NCI-H2196 treated with DMSO at 0.1 percent for 48 hours (cell line): Measurements from ENCODE around the gene LCMT1.
"Not testable (repeated sequence)": the region's sequence is repeated elsewhere in the genome, so short reads cannot be mapped to it uniquely, and the experiment has no call there.

Experiments used
- DNase-seq: peaks from one replicate; lab custom pipeline; 2025; ENCODE audit not compliant: unreplicated experiment; lab: John Stamatoyannopoulos, UW

Gene LCMT1

DNA sequence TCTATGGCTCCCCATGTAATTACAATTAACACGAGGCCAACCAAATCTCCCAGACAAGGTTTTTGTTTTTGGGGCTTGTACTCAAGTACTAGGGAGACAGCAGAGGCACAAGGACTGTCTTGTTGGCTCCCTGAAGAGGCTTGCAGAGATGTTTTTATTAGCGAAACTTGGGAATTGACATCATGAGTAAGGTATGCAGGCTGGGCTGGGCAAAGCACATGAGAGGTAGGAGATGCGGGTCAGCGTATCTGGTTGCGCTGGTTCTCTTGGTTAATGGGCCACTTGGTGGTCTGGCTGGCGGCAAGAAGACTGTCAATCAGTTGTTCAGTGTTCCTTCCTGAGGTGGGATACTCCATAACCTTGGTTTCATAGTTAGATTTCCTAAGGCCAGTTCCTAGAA, 28.9 kb downstream of the LCMT1 start:
- no peak for DNase-seq

DNA sequence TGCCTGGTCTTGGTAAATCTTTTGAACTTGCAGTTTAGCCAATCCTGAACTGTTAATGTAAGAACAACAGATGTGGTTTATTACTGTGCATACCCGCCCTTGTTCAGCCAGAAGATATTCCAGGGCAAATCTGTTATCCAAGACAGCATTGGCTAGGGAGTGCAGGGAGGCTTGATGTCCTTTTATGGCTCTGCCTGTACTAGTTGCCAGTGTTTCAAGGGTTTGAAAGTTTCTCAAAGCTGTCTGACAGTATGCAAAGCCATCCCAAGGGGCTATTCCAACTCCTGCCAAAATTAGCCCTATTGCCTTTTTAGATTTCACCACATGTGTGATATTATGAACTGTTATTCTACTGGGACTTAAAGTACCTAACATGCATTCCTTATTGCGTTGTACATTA, 30.1 kb downstream of the LCMT1 start:
- no peak for DNase-seq

GRCh38 chr16:25143928-25144327, 32.4 kb downstream of the LCMT1 start:
- no peak for DNase-seq

- DNase-seq = no peak
Observed at GRCh38 chr16:25148568-25149215, 37.1 kb downstream of the LCMT1 start.

- DNase-seq = no peak
Observed at GRCh38 chr16:25151996-25152395, 40.5 kb downstream of the LCMT1 start.

- DNase-seq = no peak
Observed at GRCh38 chr16:25155553-25156460, 44.3 kb downstream of the LCMT1 start.

DNA sequence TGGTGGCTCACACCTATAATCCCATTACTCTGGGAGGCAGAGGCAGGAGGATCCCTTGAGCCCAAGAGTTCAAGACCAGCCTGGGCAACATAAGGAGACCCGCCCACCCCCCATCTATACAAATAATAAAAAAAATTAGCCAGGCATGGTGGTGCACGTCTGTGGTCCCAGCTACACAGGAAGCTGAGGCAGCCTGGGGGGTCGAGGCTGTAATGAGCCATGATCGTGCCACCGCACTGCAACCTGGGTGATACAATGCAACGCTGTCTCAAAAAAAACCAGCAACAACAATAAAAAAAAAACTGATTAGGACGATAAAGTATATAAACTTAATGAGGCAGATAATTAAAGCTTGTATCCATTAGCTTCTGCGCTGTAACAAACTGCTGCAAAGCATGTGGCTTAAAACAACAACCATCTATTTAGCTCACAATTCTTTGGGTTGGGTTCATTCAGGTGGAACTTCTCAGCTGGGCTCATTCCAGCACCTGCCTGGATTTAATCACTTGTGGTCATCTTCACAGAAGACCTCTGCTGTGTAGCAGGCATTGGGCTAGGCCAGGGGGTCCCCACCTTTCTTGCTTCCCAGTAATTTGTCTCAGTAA, 45.8 kb downstream of the LCMT1 start:
- no peak for DNase-seq

- no peak for DNase-seq
Observed at GRCh38 chr16:25158401-25158800, 46.9 kb downstream of the LCMT1 start.

GRCh38 chr16:25161753-25162367, 50.3 kb downstream of the LCMT1 start:
- DNase-seq = no peak

GRCh38 chr16:25163683-25164082, 52.1 kb downstream of the LCMT1 start:
- no peak for DNase-seq

- no peak for DNase-seq
Observed at GRCh38 chr16:25165284-25165683, 53.7 kb downstream of the LCMT1 start.

- DNase-seq = not testable (repeated sequence)
Observed at GRCh38 chr16:25167920-25168319, 56.4 kb downstream of the LCMT1 start.

DNA sequence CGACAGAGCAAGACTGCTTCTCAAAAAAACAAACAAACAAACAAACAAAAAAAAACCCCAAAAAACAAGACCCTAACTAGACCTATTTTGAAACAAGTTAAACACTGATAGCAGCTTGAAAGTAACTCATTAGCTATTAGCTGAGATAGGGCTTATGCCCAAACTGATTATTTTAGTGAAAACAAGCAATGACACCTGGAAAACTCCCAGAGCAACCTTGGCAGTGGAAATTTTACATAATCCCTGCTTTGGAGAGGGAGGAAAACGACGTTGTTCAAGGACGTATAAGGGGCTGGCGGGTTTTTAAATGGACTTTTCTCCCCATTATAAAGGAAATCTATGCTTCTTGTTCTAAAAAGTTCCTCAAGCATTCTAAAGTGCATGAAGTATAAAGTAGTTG, 59.8 kb downstream of the LCMT1 start:
- no peak for DNase-seq

DNA sequence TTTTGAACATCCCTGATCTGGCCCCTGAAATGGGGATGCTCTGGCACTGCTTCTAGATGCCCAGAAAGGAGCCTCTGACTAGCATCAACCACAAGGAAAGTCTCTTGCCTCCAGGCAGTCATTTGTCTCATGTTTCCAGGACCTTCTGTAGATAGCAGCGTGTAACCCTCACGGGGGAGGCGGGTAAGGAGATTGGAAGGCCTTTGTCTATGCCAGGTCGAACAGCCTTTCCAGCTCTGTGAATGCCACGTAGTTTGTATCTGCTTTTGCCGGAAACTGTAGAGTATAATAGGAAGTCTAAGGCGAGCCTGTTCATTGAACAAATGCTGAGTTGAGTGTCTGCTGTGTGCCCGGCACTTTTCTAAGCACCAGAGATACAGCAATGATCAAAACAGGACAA, 61.3 kb downstream of the LCMT1 start:
- DNase-seq = no peak

GRCh38 chr16:25174285-25174684, 62.7 kb downstream of the LCMT1 start:
- DNase-seq = no peak

DNA sequence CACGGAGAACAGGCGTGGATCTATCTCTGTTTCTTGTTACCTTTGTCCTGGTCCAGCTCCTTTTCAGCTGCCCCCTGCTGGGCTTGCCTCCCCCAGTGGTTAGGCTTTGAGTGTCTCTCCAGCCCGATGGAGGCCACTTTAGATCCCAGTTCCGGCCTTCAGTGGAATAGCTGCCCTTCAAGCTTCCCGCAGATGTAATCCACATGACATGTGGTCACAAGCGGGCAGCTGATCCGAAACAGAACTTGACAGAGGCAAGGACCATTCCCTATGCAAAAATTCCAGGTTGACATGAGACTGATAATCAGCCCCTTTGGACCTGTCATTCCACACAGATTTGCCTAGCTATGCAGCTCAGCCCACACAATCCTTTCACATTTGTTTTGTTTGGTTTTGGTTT, 64.6 kb downstream of the LCMT1 start:
- no peak for DNase-seq

- DNase-seq = no peak
Observed at GRCh38 chr16:25177512-25177830, 65.9 kb downstream of the LCMT1 start.

DNA sequence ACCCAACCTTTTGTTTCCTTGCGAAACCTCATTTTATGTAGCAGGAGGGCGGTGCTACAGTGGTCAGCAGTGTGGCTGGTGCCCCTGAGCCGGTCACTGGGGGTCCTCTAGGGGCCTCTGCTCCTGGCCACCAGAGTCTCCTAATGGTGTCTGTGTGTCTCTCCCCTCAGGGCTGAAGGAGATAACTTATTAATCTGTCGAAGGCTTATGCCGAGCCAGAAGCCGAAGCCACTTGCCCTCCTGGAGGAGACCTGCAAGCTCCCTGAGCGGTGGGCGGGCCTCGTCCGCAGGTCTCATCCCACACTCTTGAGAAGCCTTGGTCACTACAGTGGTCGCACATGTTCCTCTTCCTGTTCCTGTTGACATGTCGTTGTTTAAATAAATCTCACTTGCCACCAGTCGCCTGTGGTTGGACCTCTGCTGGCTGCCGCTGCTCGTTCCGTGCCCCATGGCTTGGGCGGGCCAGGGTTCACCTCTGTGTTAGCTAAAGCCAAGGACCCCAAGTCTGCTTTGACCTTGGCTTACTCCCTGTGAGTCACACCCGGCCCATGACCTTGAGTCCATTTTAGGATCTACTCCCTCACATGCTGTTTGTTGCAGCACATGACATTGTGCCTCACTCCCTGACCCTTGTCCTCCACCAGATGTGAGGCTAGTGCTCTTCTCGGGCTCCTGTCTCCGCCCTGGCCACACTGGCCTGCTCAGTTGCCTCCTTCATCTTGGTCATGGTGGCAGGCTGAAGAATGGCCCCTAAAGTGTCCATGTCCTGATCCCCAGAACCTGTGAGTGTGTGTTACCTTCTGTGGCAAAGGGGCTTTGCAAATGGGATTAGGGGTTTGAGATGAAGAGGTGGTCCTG, 66.5 kb downstream of the LCMT1 start:
- DNase-seq = no peak

DNA sequence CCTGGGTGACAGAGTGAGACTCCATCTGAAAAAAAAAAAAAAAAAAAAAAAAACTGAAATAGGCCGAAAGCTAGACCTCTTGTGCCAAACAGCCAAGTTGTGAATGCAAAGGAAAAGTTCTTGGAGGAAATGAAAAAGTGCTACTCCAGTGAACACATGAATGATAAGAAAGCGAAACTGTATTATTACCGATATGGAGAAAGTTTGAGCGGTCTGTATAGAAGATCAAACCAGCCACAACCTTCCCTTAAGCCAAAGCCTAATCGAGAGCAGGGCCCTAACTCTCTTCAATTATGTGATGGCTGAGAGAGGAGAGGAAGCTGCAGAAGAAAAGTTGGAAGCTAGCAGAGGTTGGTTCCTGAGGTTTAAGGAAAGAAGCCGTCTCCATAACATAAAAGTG, 69.7 kb downstream of the LCMT1 start:
- DNase-seq = not testable (repeated sequence)

GRCh38 chr16:25184771-25185170, 73.2 kb downstream of the LCMT1 start:
- DNase-seq = no peak

GRCh38 chr16:25187491-25187795, 75.9 kb downstream of the LCMT1 start:
- DNase-seq = no peak
